K562 (cell line): Measurements from ENCODE around the gene STRA6. TPM values are rescaled to one million over a fixed set of nuclear protein-coding genes. Genes with fewer than 3 reads are reported as not detected.

Experiments
- HES1 ChIP-seq: fragments of 450-650 bp; IDR thresholded peaks from 2 replicates; pipeline ENCODE4 v1.6.1; 2016; ENCODE audit warnings: low read depth, mild to moderate bottlenecking, moderate library complexity
- HNRNPLL ChIP-seq: fragments of 200-400 bp; formaldehyde crosslinking; IDR thresholded peaks from 2 replicates; pipeline ENCODE4 v1.6.1; 2017; ENCODE audit warnings: low read length, low read depth, mild to moderate bottlenecking; ENCODE audit not compliant: poor library complexity, severe bottlenecking
- ZNF445 ChIP-seq: fragments of 250-450 bp; sonication (Bioruptor Pico); IDR thresholded peaks from 2 replicates; pipeline ENCODE4 v1.4.0; 2020; ENCODE audit warnings: low read depth, mild to moderate bottlenecking, moderate library complexity
- ZNF584 ChIP-seq: fragments of 200-800 bp; sonication (Bioruptor generic); IDR thresholded peaks from 2 replicates; pipeline ENCODE4 v1.6.1; 2016; ENCODE audit warnings: low read depth, mild to moderate bottlenecking, missing genetic modification characterization, missing compliant biosample characterization
- ZNF589 ChIP-seq: fragments of 200-800 bp; sonication (Bioruptor generic); IDR thresholded peaks from 2 replicates; pipeline ENCODE4 v1.6.1; 2016; ENCODE audit warnings: low read depth, missing genetic modification characterization, missing compliant biosample characterization
- polyA plus RNA-seq, 8 experiments: library from polyadenylated mRNA; depleted of rRNA in 4 of 8; stranded (reverse) in 5 of 8; unstranded in 3 of 8; fragments of >200 nt; fragmentation: Nextera tagmentation in 2 of 8; fragmentation: Illumina TruSeq in 1 of 8; extraction: Ambion mirVana in 2 of 8; extraction: Trizol in 1 of 8; gene quantifications; 2 replicates each; pipeline versions ENCODE4 v1.2.1 to v1.2.3, GENCODE V29; 2011 to 2014; ENCODE audit warnings: inconsistent platforms in 1 of 8, missing spikeins in 1 of 8
- total RNA-seq, 7 experiments: library from RNA; depleted of rRNA in 6 of 7; stranded (reverse); fragments of >200 nt in 6 of 7; fragmentation: Illumina TruSeq in 2 of 7; extraction: Trizol in 2 of 7; gene quantifications; 2 replicates each; pipeline versions ENCODE4 v1.2.1 to v1.2.3, GENCODE V29; 2011 to 2021; ENCODE audit warnings: low replicate concordance in 1 of 7
- TF ChIP-seq, protein P1 (sequence below): fragments of 450-650 bp; IDR thresholded peaks from 2 replicates; pipeline ENCODE4 v1.7.1; 2018; ENCODE audit warnings: mild to moderate bottlenecking, low read depth; ENCODE audit not compliant: partially characterized antibody

STRA6 gene
- total and polyA plus RNA-seq, 9 of the 15 experiments (the other 6 are each of a cell fraction or from before 2014, with no cell fraction given), result 0.04 to 2.0 (median 0.43) TPM; not detected in 2

DNA sequence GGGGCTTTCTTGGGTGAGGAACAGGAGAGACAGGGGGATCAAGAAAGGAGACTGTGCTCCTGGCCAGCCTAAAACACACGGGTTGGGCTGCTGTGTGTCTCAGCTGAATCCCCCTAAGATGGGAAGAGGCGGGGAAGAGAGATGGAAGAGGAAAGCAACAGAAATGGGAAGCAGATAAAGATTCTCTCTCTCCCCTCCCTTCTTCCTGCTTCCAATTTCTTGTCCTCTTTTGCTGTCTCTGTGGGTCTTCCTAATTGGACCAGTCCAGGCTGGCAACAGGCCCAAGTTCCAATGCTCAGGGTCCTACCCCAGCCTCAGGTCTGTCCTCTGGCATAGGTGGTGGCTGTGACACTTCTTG, 65.1 kb downstream of the STRA6 start (continued):
- TF ChIP-seq ZNF445 (CRISPR knock-in tag), result no peak
- TF ChIP-seq ZNF589 (CRISPR knock-in tag), result no peak
- TF ChIP-seq ZNF584 (CRISPR knock-in tag), result no peak
- TF ChIP-seq HES1, result no peak
- TF ChIP-seq HNRNPLL, result no peak
- TF ChIP-seq, protein P1, sequence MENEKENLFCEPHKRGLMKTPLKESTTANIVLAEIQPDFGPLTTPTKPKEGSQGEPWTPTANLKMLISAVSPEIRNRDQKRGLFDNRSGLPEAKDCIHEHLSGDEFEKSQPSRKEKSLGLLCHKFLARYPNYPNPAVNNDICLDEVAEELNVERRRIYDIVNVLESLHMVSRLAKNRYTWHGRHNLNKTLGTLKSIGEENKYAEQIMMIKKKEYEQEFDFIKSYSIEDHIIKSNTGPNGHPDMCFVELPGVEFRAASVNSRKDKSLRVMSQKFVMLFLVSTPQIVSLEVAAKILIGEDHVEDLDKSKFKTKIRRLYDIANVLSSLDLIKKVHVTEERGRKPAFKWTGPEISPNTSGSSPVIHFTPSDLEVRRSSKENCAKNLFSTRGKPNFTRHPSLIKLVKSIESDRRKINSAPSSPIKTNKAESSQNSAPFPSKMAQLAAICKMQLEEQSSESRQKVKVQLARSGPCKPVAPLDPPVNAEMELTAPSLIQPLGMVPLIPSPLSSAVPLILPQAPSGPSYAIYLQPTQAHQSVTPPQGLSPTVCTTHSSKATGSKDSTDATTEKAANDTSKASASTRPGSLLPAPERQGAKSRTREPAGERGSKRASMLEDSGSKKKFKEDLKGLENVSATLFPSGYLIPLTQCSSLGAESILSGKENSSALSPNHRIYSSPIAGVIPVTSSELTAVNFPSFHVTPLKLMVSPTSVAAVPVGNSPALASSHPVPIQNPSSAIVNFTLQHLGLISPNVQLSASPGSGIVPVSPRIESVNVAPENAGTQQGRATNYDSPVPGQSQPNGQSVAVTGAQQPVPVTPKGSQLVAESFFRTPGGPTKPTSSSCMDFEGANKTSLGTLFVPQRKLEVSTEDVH, result no peak
